GM21786 (cell line): ENCODE results near the gene PPP6R3.
A peak's percentile ranks its signal among the peaks of the same experiment; 100 is the strongest.
"Not testable (repeated sequence)": the region's sequence is repeated elsewhere in the genome, so short reads cannot be mapped to it uniquely, and the experiment has no call there.

Experiments
- ATAC-seq: cut with Tn5 transposase; IDR thresholded peaks from one replicate; pipeline ENCODE4 v1.9.1; 2021; ENCODE audit not compliant: unreplicated experiment

PPP6R3 gene

GRCh38 chr11:68460741-68461574 is at the start of gene PPP6R3:
PPP6R3 (plus strand) TSS chr11:68460752; CDS start chr11:68537665, 76,913 bp downstream.
- peak; percentile 14 for ATAC-seq

- ATAC-seq, result no peak
Observed at GRCh38 chr11:68411501-68411991, 49.0 kb upstream of the PPP6R3 start.

GRCh38 chr11:68412593-68413475 is 47.7 kb upstream of the PPP6R3 start:
- ATAC-seq, result no peak

GRCh38 chr11:68413591-68413999 is 47.0 kb upstream of the PPP6R3 start:
- no peak for ATAC-seq

GRCh38 chr11:68414496-68415221 is 45.9 kb upstream of the PPP6R3 start:
- no peak for ATAC-seq

GRCh38 chr11:68416070-68416578 is 44.4 kb upstream of the PPP6R3 start:
- ATAC-seq, result no peak

GRCh38 chr11:68418648-68419047 is 41.9 kb upstream of the PPP6R3 start:
- no peak for ATAC-seq

GRCh38 chr11:68420171-68420570 is 40.4 kb upstream of the PPP6R3 start:
- ATAC-seq, result no peak

- ATAC-seq, result no peak
Observed at GRCh38 chr11:68423481-68423880, 37.1 kb upstream of the PPP6R3 start.

- ATAC-seq, result no peak
Observed at GRCh38 chr11:68424101-68424632, 36.4 kb upstream of the PPP6R3 start.

- no peak for ATAC-seq
Observed at GRCh38 chr11:68424981-68425865, 35.3 kb upstream of the PPP6R3 start.

- ATAC-seq, result no peak
Observed at GRCh38 chr11:68425866-68426380, 34.6 kb upstream of the PPP6R3 start.

- no peak for ATAC-seq
Observed at GRCh38 chr11:68429661-68430060, 30.9 kb upstream of the PPP6R3 start.

GRCh38 chr11:68430384-68430783 is 30.2 kb upstream of the PPP6R3 start:
- ATAC-seq, result no peak

- no peak for ATAC-seq
Observed at GRCh38 chr11:68430801-68431200, 29.8 kb upstream of the PPP6R3 start.

GRCh38 chr11:68431984-68432645 is 28.4 kb upstream of the PPP6R3 start:
- ATAC-seq, result no peak

GRCh38 chr11:68432874-68433273 is 27.7 kb upstream of the PPP6R3 start:
- ATAC-seq, result no peak

GRCh38 chr11:68433541-68433940 is 27.0 kb upstream of the PPP6R3 start:
- ATAC-seq, result no peak

GRCh38 chr11:68434159-68434558 is 26.4 kb upstream of the PPP6R3 start:
- ATAC-seq, result not testable (repeated sequence)
